OCI-LY7 (cell line): ENCODE data around the gene PRKG1.

Experiments used
- CTCF ChIP-seq: fragments of 200-600 bp; sonication (generic); conservative IDR thresholded peaks from 2 replicates; pipeline ENCODE4 v1.5.1; 2014; ENCODE audit warnings: mild to moderate bottlenecking, antibody characterized with exemption, low read length, moderate library complexity, mixed read lengths
- EZH2phosphoT487 ChIP-seq: fragments of 200-600 bp; sonication (generic); IDR thresholded peaks from 2 replicates; pipeline ENCODE4 v1.6.1; 2018; ENCODE audit warnings: low read depth, borderline replicate concordance, mild to moderate bottlenecking, mixed run types, antibody characterized with exemption, low read length, moderate library complexity, mixed read lengths

GRCh38 chr10:51319173-51319435, 244.8 kb downstream of the PRKG1 start:
- TF ChIP-seq CTCF (no peak), EZH2phosphoT487 (no peak)
